ENCODE results near the gene JMJD1C. TPM values are rescaled to one million over a fixed set of nuclear protein-coding genes. Genes with fewer than 3 reads are reported as not detected.

Gene JMJD1C
- total RNA-seq, 2 experiments from 2014 or later: 57.4 to 62.2 TPM

- Mint-ChIP-seq H3K4me3 (no peak overlapping the region), H3K36me3 (ENCODE audit: low read depth) (peaks cover 39% of the 10 kb centered on the region), H3K27ac (no peak overlapping the region), H3K9me3 (no peaks in the 10 kb centered on the region), H3K27me3 (no peaks in the 10 kb centered on the region), H3K4me1 (peaks cover 11% of the 10 kb centered on the region)
- no peak for DNase-seq
- POLR2A ChIA-PET: no interaction called here
- CTCF ChIA-PET: interaction anchor here (0.5 to 1.8 kb wide), 3 partner anchors 10 to 210 kb away, joined by 3 to 4 read pairs (median 4); no protein-coding TSS in a partner anchor
Observed at GRCh38 chr10:63199716-63200115, 266.1 kb downstream of the JMJD1C start.

- Mint-ChIP-seq H3K36me3 (ENCODE audit: low read depth) (peaks cover 49% of the 10 kb centered on the region), H3K4me1 (peaks cover 3% of the 10 kb centered on the region), H3K27ac (no peak overlapping the region), H3K27me3 (no peaks in the 10 kb centered on the region), H3K9me3 (no peaks in the 10 kb centered on the region), H3K4me3 (no peak overlapping the region)
- no peak for DNase-seq
- CTCF ChIA-PET: interaction anchor here (0.8 to 1.1 kb wide), 2 partner anchors 9 to 39 kb away, joined by 3 to 4 read pairs; no protein-coding TSS in a partner anchor
- POLR2A ChIA-PET: no interaction called here
Observed at GRCh38 chr10:63197344-63198092, 268.3 kb downstream of the JMJD1C start.

GRCh38 chr10:63192826-63193225 is 273.0 kb downstream of the JMJD1C start:
- ChIA-PET POLR2A (no interaction called here), CTCF (interaction anchor here (1.0 kb wide), 1 partner anchor 12 kb away, joined by 3 read pairs; no protein-coding TSS in a partner anchor)
- no peaks in the 10 kb centered on the region for H3K27me3 Mint-ChIP-seq
- H3K4me3 Mint-ChIP-seq: no peak overlapping the region
- DNase-seq: no peak
- no peak overlapping the region for H3K27ac Mint-ChIP-seq
- no peaks in the 10 kb centered on the region for H3K4me1 Mint-ChIP-seq
- no peaks in the 10 kb centered on the region for H3K9me3 Mint-ChIP-seq
- H3K36me3 Mint-ChIP-seq (ENCODE audit: low read depth): peaks cover 50% of the 10 kb centered on the region

GRCh38 chr10:63175534-63175933 is 290.2 kb downstream of the JMJD1C start:
- ChIA-PET POLR2A (no interaction called here), CTCF (interaction anchor here (1.4 kb wide), 1 partner anchor 9 kb away, joined by 5 read pairs; no protein-coding TSS in a partner anchor)
- Mint-ChIP-seq H3K27ac (no peak overlapping the region), H3K9me3 (peaks cover 6% of the 10 kb centered on the region), H3K36me3 (ENCODE audit: low read depth) (peaks cover 71% of the 10 kb centered on the region), H3K4me3 (no peak overlapping the region), H3K27me3 (no peaks in the 10 kb centered on the region), H3K4me1 (peaks cover 53% of the 10 kb centered on the region)
- DNase-seq: no peak

- Mint-ChIP-seq H3K4me3 (peak overlapping the region; percentile 6), H3K36me3 (ENCODE audit: low read depth) (peaks cover 77% of the 10 kb centered on the region), H3K4me1 (peaks cover 69% of the 10 kb centered on the region), H3K9me3 (peaks cover 6% of the 10 kb centered on the region), H3K27me3 (no peaks in the 10 kb centered on the region), H3K27ac (peak overlapping the region; percentile 94)
- DNase-seq: no peak
- POLR2A ChIA-PET: interaction anchor here (0.9 kb wide), 1 partner anchor 30 kb away, joined by 3 read pairs; no protein-coding TSS in a partner anchor
- CTCF ChIA-PET: interaction anchor here (1.2 to 1.3 kb wide), 3 partner anchors 63 to 548 kb away, joined by 3 to 4 read pairs (median 4); no protein-coding TSS in a partner anchor
Observed at GRCh38 chr10:63173468-63174232, 292.1 kb downstream of the JMJD1C start.

- peak overlapping the region; percentile 38 for H3K27ac Mint-ChIP-seq
- DNase-seq: no peak
- H3K4me1 Mint-ChIP-seq: peaks cover 69% of the 10 kb centered on the region
- peaks cover 6% of the 10 kb centered on the region for H3K9me3 Mint-ChIP-seq
- H3K27me3 Mint-ChIP-seq: no peaks in the 10 kb centered on the region
- POLR2A ChIA-PET: interaction anchor here (1.2 kb wide), 1 partner anchor 39 kb away, joined by 4 read pairs; the partner anchor contains the start of gene NRBF2
- CTCF ChIA-PET: interaction anchor here (0.8 to 1.2 kb wide), 2 partner anchors 15 to 457 kb away, joined by 3 to 4 read pairs; no protein-coding TSS in a partner anchor
- peaks cover 70% of the 10 kb centered on the region for H3K36me3 Mint-ChIP-seq (ENCODE audit: low read depth)
- no peak overlapping the region for H3K4me3 Mint-ChIP-seq
Observed at GRCh38 chr10:63171926-63172325, 293.9 kb downstream of the JMJD1C start.

GRCh38 chr10:63171255-63171855 is 294.4 kb downstream of the JMJD1C start:
- H3K27ac Mint-ChIP-seq: peak overlapping the region; percentile 38
- peaks cover 66% of the 10 kb centered on the region for H3K36me3 Mint-ChIP-seq (ENCODE audit: low read depth)
- H3K4me1 Mint-ChIP-seq: peaks cover 67% of the 10 kb centered on the region
- CTCF ChIA-PET: interaction anchor here (1.2 kb wide), 1 partner anchor 458 kb away, joined by 3 read pairs; no protein-coding TSS in a partner anchor
- no peaks in the 10 kb centered on the region for H3K27me3 Mint-ChIP-seq
- no peak overlapping the region for H3K4me3 Mint-ChIP-seq
- POLR2A ChIA-PET: interaction anchor here (0.6 to 1.2 kb wide), 2 partner anchors 38 to 546 kb away, joined by 3 to 4 read pairs; partner anchors contain the start of gene NRBF2
- peaks cover 6% of the 10 kb centered on the region for H3K9me3 Mint-ChIP-seq
- no peak for DNase-seq

GRCh38 chr10:63169624-63170023 is 296.2 kb downstream of the JMJD1C start:
- Mint-ChIP-seq H3K4me3 (no peak overlapping the region), H3K27ac (no peak overlapping the region), H3K36me3 (ENCODE audit: low read depth) (peaks cover 57% of the 10 kb centered on the region), H3K4me1 (peaks cover 65% of the 10 kb centered on the region), H3K27me3 (no peaks in the 10 kb centered on the region), H3K9me3 (peaks cover 6% of the 10 kb centered on the region)
- ChIA-PET POLR2A (no interaction called here), CTCF (interaction anchor here (0.6 to 4.9 kb wide), 4 partner anchors 13 to 550 kb away, joined by 3 to 42 read pairs (median 5); no protein-coding TSS in a partner anchor)
- DNase-seq: no peak

GRCh38 chr10:63168821-63169462 is 296.8 kb downstream of the JMJD1C start:
- Mint-ChIP-seq H3K27me3 (no peaks in the 10 kb centered on the region), H3K4me1 (peaks cover 58% of the 10 kb centered on the region), H3K27ac (no peak overlapping the region), H3K4me3 (no peak overlapping the region), H3K9me3 (peaks cover 4% of the 10 kb centered on the region), H3K36me3 (ENCODE audit: low read depth) (peaks cover 55% of the 10 kb centered on the region)
- no peak for DNase-seq
- ChIA-PET CTCF (interaction anchor here (2.2 to 4.9 kb wide), 2 partner anchors 12 to 461 kb away, joined by 7 to 42 read pairs; no protein-coding TSS in a partner anchor), POLR2A (no interaction called here)

GRCh38 chr10:63166742-63167258 is 299.0 kb downstream of the JMJD1C start:
- peak; percentile 64 for DNase-seq
- peaks cover 39% of the 10 kb centered on the region for H3K36me3 Mint-ChIP-seq (ENCODE audit: low read depth)
- H3K9me3 Mint-ChIP-seq: no peaks in the 10 kb centered on the region
- H3K4me3 Mint-ChIP-seq: no peak overlapping the region
- no peaks in the 10 kb centered on the region for H3K27me3 Mint-ChIP-seq
- ChIA-PET CTCF (interaction anchor here (0.6 to 4.9 kb wide), 26 partner anchors 8 to 555 kb away, joined by 3 to 42 read pairs (median 4); no protein-coding TSS in a partner anchor), POLR2A (interaction anchor here (0.7 kb wide), 1 partner anchor 32 kb away, joined by 3 read pairs; no protein-coding TSS in a partner anchor)
- no peak overlapping the region for H3K27ac Mint-ChIP-seq
- H3K4me1 Mint-ChIP-seq: peaks cover 43% of the 10 kb centered on the region

GRCh38 chr10:63165249-63165648 is 300.5 kb downstream of the JMJD1C start:
- Mint-ChIP-seq H3K27me3 (no peaks in the 10 kb centered on the region), H3K4me3 (no peak overlapping the region), H3K9me3 (no peaks in the 10 kb centered on the region), H3K36me3 (ENCODE audit: low read depth) (peaks cover 31% of the 10 kb centered on the region), H3K4me1 (peaks cover 35% of the 10 kb centered on the region), H3K27ac (no peak overlapping the region)
- ChIA-PET CTCF (interaction anchor here (1.0 to 4.9 kb wide), 3 partner anchors 33 to 557 kb away, joined by 3 to 42 read pairs (median 30); no protein-coding TSS in a partner anchor), POLR2A (no interaction called here)
- DNase-seq: no peak

Measured in activated CD4-positive, alpha-beta T cell treated with anti-CD3 and anti-CD28 coated beads, Interleukin-2, amount 10 ng/mL, durations not matched to agents 7 days and 5 days (primary cell).